AG04450 (cell line): ENCODE results near the gene SLC9A5. TPM values are rescaled to one million over a fixed set of nuclear protein-coding genes. Genes with fewer than 3 reads are reported as not detected.

Source experiments
- CTCF ChIA-PET: fragments of 300-600, 350-600 bp; formaldehyde crosslinking; extraction: SDS; loops from one replicate; lab custom pipeline; 2022; ENCODE audit warnings: antibody characterized with exemption, inconsistent platforms; lab: Charles Lee
- POLR2A ChIA-PET: fragments of 350-600 bp; formaldehyde crosslinking; extraction: SDS; loops from one replicate; lab custom pipeline; 2021; ENCODE audit warnings: antibody characterized with exemption, inconsistent platforms; lab: Yijun Ruan, JAX
- DNase-seq: peaks from one replicate; pipeline ENCODE4 v3.0.0-alpha.2; 2011; ENCODE audit warnings: low read depth, low spot score
- H3K27ac ChIP-seq: one replicate; pipeline ENCODE4 v1.5.1; 2012; ENCODE audit warnings: low read depth, low read length, control low read depth
- H3K27me3 ChIP-seq: one replicate; pipeline ENCODE4 v1.6.0; 2012; ENCODE audit warnings: low read length; ENCODE audit not compliant: control insufficient read depth, insufficient read depth
- H3K4me3 ChIP-seq: 2 replicates; pipeline ENCODE4 v1.5.1; 2011; ENCODE audit warnings: mild to moderate bottlenecking, low read depth, low read length, control low read depth
- H3K9me3 ChIP-seq: 2 replicates; pipeline ENCODE4 v1.5.1; 2012; ENCODE audit warnings: low read length; ENCODE audit not compliant: control insufficient read depth, insufficient read depth
- CTCF ChIP-seq: IDR thresholded peaks from 2 replicates; pipeline ENCODE4 v1.5.1; 2011; ENCODE audit warnings: low read depth, low read length, control low read depth, inconsistent platforms
- polyA plus RNA-seq: library from polyadenylated mRNA; depleted of rRNA; stranded (reverse); fragments of >200 nt; gene quantifications from 2 replicates; pipeline ENCODE4 v1.2.3, GENCODE V29; 2011; rRNA removed
- small RNA-seq: library from RNA; depleted of rRNA; stranded (forward); fragments of <200 nt; gene quantifications from one replicate; pipeline ENCODE3, GENCODE V24; 2012; ENCODE audit warnings: low read depth; ENCODE audit not compliant: insufficient read length

SLC9A5 gene
- polyA plus RNA-seq, 1 experiment, result 2.4 TPM

DNA sequence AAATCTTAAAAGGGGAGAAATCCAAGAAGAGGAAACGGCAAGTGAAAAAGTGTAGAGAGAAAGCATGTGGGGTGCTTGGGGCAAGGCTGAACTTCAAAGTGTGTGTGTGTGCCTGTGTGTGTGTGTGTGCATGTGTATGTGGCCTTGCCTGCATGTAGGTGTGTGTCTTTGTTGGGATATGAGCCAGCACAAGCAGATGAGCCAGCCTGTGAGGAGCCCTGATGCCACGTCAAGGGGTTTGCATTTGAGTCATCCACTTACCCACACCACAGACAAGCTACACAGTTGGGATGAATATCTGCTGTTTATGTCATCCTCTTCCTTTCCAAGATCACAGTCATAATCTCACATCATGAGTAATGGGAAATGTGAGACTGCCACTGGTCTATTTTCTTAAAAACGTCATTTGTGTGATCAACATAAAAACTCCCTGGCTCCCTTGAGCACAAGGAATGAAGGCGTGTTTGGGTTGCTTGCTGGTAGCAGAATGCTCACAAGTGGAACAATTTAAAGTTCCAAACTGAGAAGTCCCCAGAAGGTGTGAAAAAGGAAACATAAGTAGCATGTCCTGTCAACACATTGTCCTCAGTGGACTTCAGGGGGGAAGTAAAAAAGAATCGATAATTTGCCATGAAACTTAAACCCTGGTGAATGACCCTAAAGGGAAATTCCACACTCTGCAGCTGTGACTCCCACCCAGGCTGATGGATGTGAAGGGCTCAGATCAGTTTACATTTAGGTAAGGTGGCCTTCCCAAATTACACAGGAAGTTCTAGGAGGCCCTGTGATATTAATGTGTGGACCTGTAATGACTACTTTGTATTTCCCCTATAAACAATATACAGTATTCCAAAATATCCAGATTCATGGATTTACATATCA lies 63.1 kb downstream of the SLC9A5 start:
- POLR2A ChIA-PET, result interaction anchor here (0.7 to 1.1 kb wide), 3 partner anchors 15 to 46 kb away, joined by 3 to 4 read pairs (median 3); no protein-coding TSS in a partner anchor
- no peak overlapping the region for H3K4me3 ChIP-seq
- CTCF ChIA-PET, result interaction anchor here (1.4 kb wide), 1 partner anchor 15 kb away, joined by 5 read pairs; the partner anchor contains the start of gene LRRC36
- H3K27ac ChIP-seq, result peak overlapping the region; percentile 97
- peak; percentile 100 for DNase-seq
- no peak for TF ChIP-seq CTCF
- no peaks in the 10 kb centered on the region for H3K27me3 ChIP-seq
- no peaks in the 10 kb centered on the region for H3K9me3 ChIP-seq

- Histone ChIP-seq H3K4me3 (no peak overlapping the region), H3K27ac (peak overlapping the region; percentile 97), H3K9me3 (no peaks in the 10 kb centered on the region), H3K27me3 (no peaks in the 10 kb centered on the region)
- ChIA-PET POLR2A (interaction anchor here (1.0 kb wide), 1 partner anchor 35 kb away, joined by 4 read pairs; no protein-coding TSS in a partner anchor), CTCF (interaction anchor here (0.6 kb wide), 1 partner anchor 351 kb away, joined by 3 read pairs; no protein-coding TSS in a partner anchor)
- no peak for TF ChIP-seq CTCF
- no peak for DNase-seq
Observed at GRCh38 chr16:67312719-67313118, 63.9 kb downstream of the SLC9A5 start.

GRCh38 chr16:67317853-67318252 lies 69.1 kb downstream of the SLC9A5 start:
- CTCF ChIA-PET, result interaction anchor here (0.6 to 1.1 kb wide), 2 partner anchors 9 to 31 kb away, joined by 3 to 4 read pairs; no protein-coding TSS in a partner anchor
- Histone ChIP-seq H3K4me3 (no peak overlapping the region), H3K9me3 (no peaks in the 10 kb centered on the region), H3K27me3 (no peaks in the 10 kb centered on the region), H3K27ac (no peak overlapping the region)
- TF ChIP-seq CTCF, result no peak
- DNase-seq, result no peak
- POLR2A ChIA-PET, result no interaction called here

Small RNA genes lying within 50 kb of the gene (small RNA-seq; reads per million reads assigned to genes)
- gene MIR328, result 5.6 reads per million, percentile 54 among the genes with 10 or more reads in this experiment

Other genes starting within 250 kb of the SLC9A5 start
- 35.9 and 46.1 TPM in 2 replicates for gene CBFB, start 219.8 kb upstream of the SLC9A5 start, polyA plus RNA-seq
- gene PHAF1, start 139.0 kb upstream of the SLC9A5 start, polyA plus RNA-seq, result 24.6 and 26.1 TPM in 2 replicates
- gene B3GNT9, start 98.0 kb upstream of the SLC9A5 start, polyA plus RNA-seq, result 18.6 and 25.6 TPM in 2 replicates
- 9.4 and 10.9 TPM in 2 replicates for gene TRADD, start 89.1 kb upstream of the SLC9A5 start, polyA plus RNA-seq
- 2.7 and 3.2 TPM in 2 replicates for gene FBXL8, start 89.0 kb upstream of the SLC9A5 start, polyA plus RNA-seq
- 0.82 and 1.0 TPM in 2 replicates for gene HSF4, start 84.2 kb upstream of the SLC9A5 start, polyA plus RNA-seq
- 8.2 and 10.7 TPM in 2 replicates for gene NOL3, start 78.4 kb upstream of the SLC9A5 start, polyA plus RNA-seq
- gene MATCAP1, start 65.0 kb upstream of the SLC9A5 start, polyA plus RNA-seq, result 13.9 and 18.1 TPM in 2 replicates
- gene EXOC3L1, start 58.8 kb upstream of the SLC9A5 start, polyA plus RNA-seq, result not detected in 2 replicates
- 50.0 and 57.9 TPM in 2 replicates for gene E2F4, start 56.8 kb upstream of the SLC9A5 start, polyA plus RNA-seq
- gene ELMO3, start 49.8 kb upstream of the SLC9A5 start, polyA plus RNA-seq, result 0.57 and 0.74 TPM in 2 replicates
- gene TMEM208, start 21.8 kb upstream of the SLC9A5 start, polyA plus RNA-seq, result 38.5 and 46.8 TPM in 2 replicates
- 21.2 and 25.4 TPM in 2 replicates for gene FHOD1, start 1.5 kb upstream of the SLC9A5 start, polyA plus RNA-seq
- gene PLEKHG4, start 30.6 kb downstream of the SLC9A5 start, polyA plus RNA-seq, result 17.2 and 23.3 TPM in 2 replicates
- gene KCTD19, start 77.8 kb downstream of the SLC9A5 start, polyA plus RNA-seq, result 0.21 and 0.25 TPM in 2 replicates
- 0.21 and 0.41 TPM in 2 replicates for gene LRRC36, start 77.8 kb downstream of the SLC9A5 start, polyA plus RNA-seq
- 1.5 TPM in 2 replicates for gene TPPP3, start 144.5 kb downstream of the SLC9A5 start, polyA plus RNA-seq
- 1.9 and 2.7 TPM in 2 replicates for gene ZDHHC1, start 167.5 kb downstream of the SLC9A5 start, polyA plus RNA-seq
- gene HSD11B2, start 182.1 kb downstream of the SLC9A5 start, polyA plus RNA-seq, result 0.07 TPM in 1 of 2 replicates, not detected in the other
- gene ATP6V0D1, start 232.2 kb downstream of the SLC9A5 start, polyA plus RNA-seq, result 101 and 121 TPM in 2 replicates
- not detected in 2 replicates for gene AGRP, start 234.6 kb downstream of the SLC9A5 start, polyA plus RNA-seq